ENCODE data around the gene ADAMTSL5.
"Not testable (repeated sequence)": the region's sequence is repeated elsewhere in the genome, so short reads cannot be mapped to it uniquely, and the experiment has no call there.

ADAMTSL5 gene

GRCh38 chr19:1507763-1508506 is 4.9 kb downstream of the ADAMTSL5 start:
- TF ChIP-seq POLR2A (IDR thresholded peaks at IDR 0.05; ENCODE audit: low read depth, low read length) (no peak), PAX5 (IDR thresholded peaks at IDR 0.05; ENCODE audit: insufficient read depth, low read length, severe bottlenecking) (no peak), POLR2AphosphoS5 (IDR thresholded peaks at IDR 0.05; ENCODE audit: low read depth, low read length) (no peak), SPI1 (IDR thresholded peaks at IDR 0.05; ENCODE audit: low read depth, low read length) (no peak), POU2F2 (IDR thresholded peaks at IDR 0.05; ENCODE audit: low read depth, low read length) (no peak), TAF1 (IDR thresholded peaks at IDR 0.05; ENCODE audit: low read depth, low read length) (no peak)
- FAIRE-seq (no peak), DNase-seq (ENCODE audit: insufficient read length, low spot score) (peak; percentile 87)

- TF ChIP-seq SPI1 (IDR thresholded peaks at IDR 0.05; ENCODE audit: low read depth, low read length) (no peak), POU2F2 (IDR thresholded peaks at IDR 0.05; ENCODE audit: low read depth, low read length) (no peak), POLR2A (IDR thresholded peaks at IDR 0.05; ENCODE audit: low read depth, low read length) (no peak), TAF1 (IDR thresholded peaks at IDR 0.05; ENCODE audit: low read depth, low read length) (no peak)
- FAIRE-seq (no peak), DNase-seq (ENCODE audit: insufficient read length, low spot score) (no peak)
Observed at GRCh38 chr19:1507192-1507660, 5.6 kb downstream of the ADAMTSL5 start.

GRCh38 chr19:1505991-1506881 is 6.6 kb downstream of the ADAMTSL5 start:
- TF ChIP-seq POU2F2 (IDR thresholded peaks at IDR 0.05; ENCODE audit: low read depth, low read length) = no peak
- no peak for TF ChIP-seq PAX5 (IDR thresholded peaks at IDR 0.05; ENCODE audit: insufficient read depth, low read length, severe bottlenecking)
- no peak for TF ChIP-seq TAF1 (IDR thresholded peaks at IDR 0.05; ENCODE audit: low read depth, low read length)
- TF ChIP-seq POLR2AphosphoS5 (IDR thresholded peaks at IDR 0.05; ENCODE audit: low read depth, low read length) = no peak
- no peak for TF ChIP-seq SPI1 (IDR thresholded peaks at IDR 0.05; ENCODE audit: low read depth, low read length)
- TF ChIP-seq POLR2A (IDR thresholded peaks at IDR 0.05; ENCODE audit: low read depth, low read length) = no peak
- no peak for FAIRE-seq
- no peak for DNase-seq (ENCODE audit: insufficient read length, low spot score)

GRCh38 chr19:1505012-1505411 is 7.8 kb downstream of the ADAMTSL5 start:
- TF ChIP-seq POU2F2 (IDR thresholded peaks at IDR 0.05; ENCODE audit: low read depth, low read length) (no peak), PAX5 (IDR thresholded peaks at IDR 0.05; ENCODE audit: insufficient read depth, low read length, severe bottlenecking) (no peak), POLR2A (IDR thresholded peaks at IDR 0.05; ENCODE audit: low read depth, low read length) (no peak)
- no peak for DNase-seq (ENCODE audit: insufficient read length, low spot score)
- no peak for FAIRE-seq

- FAIRE-seq (no peak), DNase-seq (ENCODE audit: insufficient read length, low spot score) (no peak)
- TF ChIP-seq POLR2A (IDR thresholded peaks at IDR 0.05; ENCODE audit: low read depth, low read length) (no peak), TAF1 (IDR thresholded peaks at IDR 0.05; ENCODE audit: low read depth, low read length) (no peak), POLR2AphosphoS5 (IDR thresholded peaks at IDR 0.05; ENCODE audit: low read depth, low read length) (no peak), POU2F2 (IDR thresholded peaks at IDR 0.05; ENCODE audit: low read depth, low read length) (no peak), PAX5 (IDR thresholded peaks at IDR 0.05; ENCODE audit: insufficient read depth, low read length, severe bottlenecking) (no peak), SPI1 (IDR thresholded peaks at IDR 0.05; ENCODE audit: low read depth, low read length) (no peak)
Observed at GRCh38 chr19:1503925-1504773, 8.7 kb downstream of the ADAMTSL5 start.

- FAIRE-seq (peak; percentile 52), DNase-seq (ENCODE audit: insufficient read length, low spot score) (peak; percentile 74)
- 0 out of 2 replicates have a peak, but pooled peaks have one; percentile 27 for TF ChIP-seq SPI1 (IDR thresholded peaks at IDR 0.05; ENCODE audit: low read depth, low read length)
- TF ChIP-seq PAX5 (IDR thresholded peaks at IDR 0.05; ENCODE audit: insufficient read depth, low read length, severe bottlenecking) = no peak
- TF ChIP-seq TAF1 (IDR thresholded peaks at IDR 0.05; ENCODE audit: low read depth, low read length) = no peak
- TF ChIP-seq POLR2AphosphoS5 (IDR thresholded peaks at IDR 0.05; ENCODE audit: low read depth, low read length) = no peak
- TF ChIP-seq POLR2A (IDR thresholded peaks at IDR 0.05; ENCODE audit: low read depth, low read length) = no peak
- no peak for TF ChIP-seq POU2F2 (IDR thresholded peaks at IDR 0.05; ENCODE audit: low read depth, low read length)
Observed at GRCh38 chr19:1503089-1503924, 9.5 kb downstream of the ADAMTSL5 start.

- TF ChIP-seq POLR2AphosphoS5 (IDR thresholded peaks at IDR 0.05; ENCODE audit: low read depth, low read length) = no peak
- no peak for TF ChIP-seq PAX5 (IDR thresholded peaks at IDR 0.05; ENCODE audit: insufficient read depth, low read length, severe bottlenecking)
- no peak for TF ChIP-seq POU2F2 (IDR thresholded peaks at IDR 0.05; ENCODE audit: low read depth, low read length)
- TF ChIP-seq SPI1 (IDR thresholded peaks at IDR 0.05; ENCODE audit: low read depth, low read length) = no peak
- TF ChIP-seq TAF1 (IDR thresholded peaks at IDR 0.05; ENCODE audit: low read depth, low read length) = no peak
- no peak for TF ChIP-seq POLR2A (IDR thresholded peaks at IDR 0.05; ENCODE audit: low read depth, low read length)
- DNase-seq (ENCODE audit: insufficient read length, low spot score) (no peak), FAIRE-seq (no peak)
Observed at GRCh38 chr19:1502433-1503088, 10.3 kb downstream of the ADAMTSL5 start.

- DNase-seq (ENCODE audit: insufficient read length, low spot score) (no peak), FAIRE-seq (no peak)
- TF ChIP-seq POLR2AphosphoS5 (IDR thresholded peaks at IDR 0.05; ENCODE audit: low read depth, low read length) = no peak
- no peak for TF ChIP-seq POU2F2 (IDR thresholded peaks at IDR 0.05; ENCODE audit: low read depth, low read length)
- no peak for TF ChIP-seq PAX5 (IDR thresholded peaks at IDR 0.05; ENCODE audit: insufficient read depth, low read length, severe bottlenecking)
- TF ChIP-seq SPI1 (IDR thresholded peaks at IDR 0.05; ENCODE audit: low read depth, low read length) = no peak
- no peak for TF ChIP-seq TAF1 (IDR thresholded peaks at IDR 0.05; ENCODE audit: low read depth, low read length)
- TF ChIP-seq POLR2A (IDR thresholded peaks at IDR 0.05; ENCODE audit: low read depth, low read length) = no peak
Observed at GRCh38 chr19:1501200-1501595, 11.6 kb downstream of the ADAMTSL5 start.

GRCh38 chr19:1499231-1499630 is 13.6 kb downstream of the ADAMTSL5 start:
- DNase-seq (ENCODE audit: insufficient read length, low spot score); FAIRE-seq: not testable (repeated sequence)
